ENCODE results near the gene CDKN2B-AS1. TPM values are rescaled to one million over a fixed set of nuclear protein-coding genes. Genes with fewer than 3 reads are reported as not detected.

CDKN2B-AS1 gene
- total RNA-seq, 2 donors from 2014 or later = not detected

- Mint-ChIP-seq H3K36me3 (ENCODE audit: low read depth) (no peaks in the 10 kb centered on the region), H3K27ac (no peak overlapping the region), H3K4me1 (peaks cover 26% of the 10 kb centered on the region), H3K4me3 (no peak overlapping the region), H3K9me3 (no peaks in the 10 kb centered on the region), H3K27me3 (ENCODE audit: insufficient read depth) (no peaks in the 10 kb centered on the region)
- Histone ChIP-seq H3K9me3 (ENCODE audit: control insufficient read depth, low read length) (no peaks in the 10 kb centered on the region), H3K27me3 (ENCODE audit: control insufficient read depth, insufficient read depth, low read length, poor library complexity, severe bottlenecking) (no peaks in the 10 kb centered on the region), H3K4me3 (ENCODE audit: low read length) (no peak overlapping the region), H3K27ac (ENCODE audit: low read depth, low read length) (no peak overlapping the region), H3K9ac (ENCODE audit: extremely low read depth, low read length, poor library complexity, severe bottlenecking) (no peak overlapping the region), H3K36me3 (ENCODE audit: control insufficient read depth, insufficient read depth, low read length) (no peaks in the 10 kb centered on the region), H3K4me1 (ENCODE audit: control insufficient read depth, insufficient read depth, low read length) (peaks cover 9% of the 10 kb centered on the region)
- no peak for DNase-seq
- WGBS, 2 experiments (ENCODE audit: insufficient coverage in 1 of 2, insufficient read length in 1 of 2) = 67 to 88% methylated on average over 1 to 2 of the region's 2 CpGs
- TF ChIP-seq CTCF (conservative IDR thresholded peaks at IDR 0.05) = no peak
Observed at GRCh38 chr9:22111176-22111953, 116.8 kb downstream of the CDKN2B-AS1 start.

GRCh38 chr9:22111954-22112247 is 117.3 kb downstream of the CDKN2B-AS1 start:
- no peak overlapping the region for H3K9ac ChIP-seq (ENCODE audit: extremely low read depth, low read length, poor library complexity, severe bottlenecking)
- H3K27ac Mint-ChIP-seq = no peak overlapping the region
- no peak for DNase-seq
- H3K4me3 Mint-ChIP-seq = no peak overlapping the region
- TF ChIP-seq CTCF (conservative IDR thresholded peaks at IDR 0.05) = no peak
- no peaks in the 10 kb centered on the region for H3K27me3 Mint-ChIP-seq (ENCODE audit: insufficient read depth)
- H3K9me3 ChIP-seq (ENCODE audit: control insufficient read depth, low read length) = no peaks in the 10 kb centered on the region
- no peak overlapping the region for H3K27ac ChIP-seq (ENCODE audit: low read depth, low read length)
- peaks cover 7% of the 10 kb centered on the region for H3K4me1 ChIP-seq (ENCODE audit: control insufficient read depth, insufficient read depth, low read length)
- no peaks in the 10 kb centered on the region for H3K27me3 ChIP-seq (ENCODE audit: control insufficient read depth, insufficient read depth, low read length, poor library complexity, severe bottlenecking)
- H3K4me3 ChIP-seq (ENCODE audit: low read length) = no peak overlapping the region
- H3K36me3 ChIP-seq (ENCODE audit: control insufficient read depth, insufficient read depth, low read length) = no peaks in the 10 kb centered on the region
- peaks cover 29% of the 10 kb centered on the region for H3K4me1 Mint-ChIP-seq
- no peaks in the 10 kb centered on the region for H3K9me3 Mint-ChIP-seq
- no peaks in the 10 kb centered on the region for H3K36me3 Mint-ChIP-seq (ENCODE audit: low read depth)

- H3K4me1 Mint-ChIP-seq = peaks cover 28% of the 10 kb centered on the region
- WGBS, 2 experiments (ENCODE audit: insufficient coverage in 1 of 2, insufficient read length in 1 of 2) = 89 to 92% methylated on average over 6 to 12 of the region's 12 CpGs
- H3K27ac ChIP-seq (ENCODE audit: low read depth, low read length) = no peak overlapping the region
Observed at GRCh38 chr9:22112870-22113821, 118.6 kb downstream of the CDKN2B-AS1 start.

More at GRCh38 chr9:22112870-22113821, 118.6 kb downstream of the CDKN2B-AS1 start:
- no peaks in the 10 kb centered on the region for H3K9me3 Mint-ChIP-seq
- no peak for DNase-seq
- H3K27me3 ChIP-seq (ENCODE audit: control insufficient read depth, insufficient read depth, low read length, poor library complexity, severe bottlenecking) = no peaks in the 10 kb centered on the region
- no peaks in the 10 kb centered on the region for H3K9me3 ChIP-seq (ENCODE audit: control insufficient read depth, low read length)
- TF ChIP-seq CTCF (conservative IDR thresholded peaks at IDR 0.05) = no peak
- no peak overlapping the region for H3K9ac ChIP-seq (ENCODE audit: extremely low read depth, low read length, poor library complexity, severe bottlenecking)
- no peak overlapping the region for H3K4me3 Mint-ChIP-seq
- H3K36me3 ChIP-seq (ENCODE audit: control insufficient read depth, insufficient read depth, low read length) = no peaks in the 10 kb centered on the region
- H3K4me3 ChIP-seq (ENCODE audit: low read length) = no peak overlapping the region
- peaks cover 9% of the 10 kb centered on the region for H3K4me1 ChIP-seq (ENCODE audit: control insufficient read depth, insufficient read depth, low read length)
- no peak overlapping the region for H3K27ac Mint-ChIP-seq
- no peaks in the 10 kb centered on the region for H3K36me3 Mint-ChIP-seq (ENCODE audit: low read depth)
- no peaks in the 10 kb centered on the region for H3K27me3 Mint-ChIP-seq (ENCODE audit: insufficient read depth)
